Activated CD4-positive, CD25-positive, alpha-beta regulatory T cell (primary cell): ENCODE measurements around the gene PNMT.
"Not testable (repeated sequence)": the region's sequence is repeated elsewhere in the genome, so short reads cannot be mapped to it uniquely, and the experiment has no call there.

Experiments used
- DNase-seq, 4 experiments: peaks; one replicate each; lab custom pipeline; 2025; lab: John Stamatoyannopoulos, UW

PNMT gene

DNA sequence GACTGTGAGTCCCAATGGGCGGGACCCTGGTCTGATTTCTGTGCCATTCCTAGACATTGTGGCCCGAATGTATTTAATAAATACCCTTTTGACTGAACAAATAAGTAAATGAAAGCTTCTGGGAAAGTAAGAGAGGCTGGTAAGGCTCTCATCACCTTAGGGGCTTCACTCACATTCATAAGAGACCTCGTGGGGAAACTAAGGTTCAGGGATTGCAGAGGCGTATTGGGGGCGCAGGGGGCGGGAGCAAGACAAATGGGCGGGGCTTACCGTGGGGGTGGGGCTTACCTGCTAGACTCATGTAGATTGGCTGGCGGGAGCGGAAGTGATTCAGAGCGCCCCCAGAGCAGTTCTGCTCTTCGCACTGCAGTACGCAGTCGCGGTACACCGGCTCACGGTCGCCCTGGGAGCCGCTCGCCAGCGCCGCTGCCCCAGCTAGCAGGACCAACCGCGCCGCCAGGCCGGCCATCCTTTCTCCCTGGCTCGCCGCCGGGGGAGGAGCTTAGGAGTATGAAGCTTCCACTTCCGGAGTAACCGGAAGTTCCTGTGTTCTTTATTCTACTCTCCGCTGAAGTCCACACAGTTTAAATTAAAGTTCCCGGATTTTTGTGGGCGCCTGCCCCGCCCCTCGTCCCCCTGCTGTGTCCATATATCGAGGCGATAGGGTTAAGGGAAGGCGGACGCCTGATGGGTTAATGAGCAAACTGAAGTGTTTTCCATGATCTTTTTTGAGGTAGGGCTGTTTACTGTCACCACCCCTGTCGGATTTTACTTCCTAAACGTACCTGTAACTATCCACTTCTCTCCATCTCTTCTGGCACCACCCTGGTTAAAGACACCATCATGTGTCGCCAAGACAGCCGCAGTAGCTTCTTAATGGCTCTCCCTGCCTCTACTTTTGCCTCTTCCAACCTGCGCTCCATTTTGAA, 19.6 kb downstream of the PNMT start, which contains the start of gene PGAP3:
PGAP3 (minus strand) TSS at position 512 of the 929 bp plus-strand sequence; CDS start at position 469, 43 bp downstream.
- DNase-seq: peak; percentile 61 to 70 (median 66)

GRCh38 chr17:39688475-39688835, 20.2 kb downstream of the PNMT start:
- DNase-seq: no peak

DNA sequence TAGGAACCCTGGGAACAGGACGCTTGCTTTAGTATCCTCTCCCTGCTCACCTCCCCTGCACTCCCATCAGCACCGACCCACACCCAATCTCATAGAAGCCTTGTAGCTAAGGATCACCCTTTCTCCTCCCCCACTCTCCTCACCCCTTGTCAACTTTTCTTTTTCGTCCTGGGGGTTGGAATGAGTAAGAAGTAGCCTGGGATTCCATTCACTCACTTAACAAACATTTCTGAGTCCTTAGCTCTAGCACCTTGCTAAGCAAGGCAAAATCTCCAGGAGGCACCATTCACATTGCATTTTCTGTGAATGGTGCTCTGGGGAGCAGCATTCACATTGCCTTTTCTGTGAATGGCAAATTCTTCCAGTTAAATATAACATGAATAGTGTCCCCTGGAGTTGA, 20.7 kb downstream of the PNMT start:
- DNase-seq: no peak

GRCh38 chr17:39694593-39694992, 26.3 kb downstream of the PNMT start:
- DNase-seq: no peak

GRCh38 chr17:39695089-39695474, 26.8 kb downstream of the PNMT start:
- DNase-seq: no peak

DNA sequence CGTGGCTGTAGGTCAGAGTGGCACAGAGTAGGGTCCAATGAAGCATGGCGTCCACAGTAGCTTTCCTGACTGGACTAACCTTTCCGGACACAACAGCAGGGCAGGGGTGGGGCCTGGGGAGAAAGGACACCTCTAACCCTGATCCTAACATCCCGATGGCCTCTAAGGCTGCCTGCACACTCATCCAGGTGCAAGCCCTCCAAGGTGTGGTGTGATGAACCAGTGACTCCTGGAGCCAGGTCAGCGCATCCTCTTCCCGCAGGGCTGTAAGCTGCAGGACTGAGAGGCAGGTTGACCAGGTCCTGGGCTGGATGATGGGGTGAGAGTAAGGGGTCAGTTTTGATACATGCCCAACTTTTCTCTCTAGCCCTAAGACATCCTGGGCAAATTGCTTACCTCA, 28.5 kb downstream of the PNMT start:
- no peak for DNase-seq

DNA sequence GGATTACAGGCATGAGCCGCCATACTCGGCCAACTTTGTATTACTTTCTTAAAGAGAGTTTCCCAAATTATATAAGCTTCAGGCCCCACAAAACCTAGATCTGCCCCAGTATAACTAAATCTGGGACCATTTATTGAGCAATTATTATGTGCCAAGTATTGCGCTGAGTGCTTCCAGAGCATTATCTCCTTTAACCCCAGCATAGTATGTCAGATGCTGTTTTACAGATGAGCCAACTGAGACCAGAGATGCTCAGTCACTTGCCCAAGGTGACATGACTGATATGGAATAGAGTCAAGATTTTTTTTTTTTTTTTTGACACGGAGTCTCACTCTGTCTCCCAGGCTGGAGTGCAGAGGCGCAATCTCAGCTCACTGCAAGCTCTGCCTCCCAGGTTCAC, 29.7 kb downstream of the PNMT start:
- DNase-seq: no peak

DNA sequence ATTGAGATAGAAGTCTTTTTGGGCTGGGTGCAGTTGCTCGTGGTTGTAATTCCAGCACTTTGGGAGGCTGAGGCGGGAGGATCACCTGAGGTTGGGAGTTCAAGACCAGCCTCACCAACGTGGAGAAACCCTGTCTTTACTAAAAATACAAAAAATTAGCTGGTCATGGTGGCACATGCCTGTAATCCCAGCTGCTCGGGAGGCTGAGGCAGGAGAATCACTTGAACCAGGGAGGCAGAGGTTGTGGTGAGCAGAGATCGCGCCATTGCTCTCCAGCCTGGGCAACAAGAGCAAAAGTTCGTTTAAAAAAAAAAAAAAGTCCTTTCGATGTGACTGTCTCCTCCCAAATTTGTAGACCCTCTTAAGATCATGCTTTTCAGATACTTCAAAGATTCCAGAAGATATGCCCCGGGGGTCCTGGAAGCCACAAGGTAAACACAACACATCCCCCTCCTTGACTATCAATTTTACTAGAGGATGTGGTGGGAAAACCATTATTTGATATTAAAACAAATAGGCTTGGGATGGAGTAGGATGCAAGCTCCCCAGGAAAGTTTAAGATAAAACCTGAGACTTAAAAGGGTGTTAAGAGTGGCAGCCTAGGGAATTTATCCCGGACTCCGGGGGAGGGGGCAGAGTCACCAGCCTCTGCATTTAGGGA, 31.0 kb downstream of the PNMT start:
- not testable (repeated sequence) for DNase-seq

GRCh38 chr17:39699818-39700147, 31.5 kb downstream of the PNMT start, which contains the start of gene ERBB2:
TSS of gene ERBB2 (plus strand) at chr17:39700064. CDS start at chr17:39700239, 175 bp downstream.
- DNase-seq: no peak

GRCh38 chr17:39700148-39700987, 32.1 kb downstream of the PNMT start:
- DNase-seq: no peak

- no peak for DNase-seq
These were observed 32.9 kb downstream of the PNMT start for GRCh38 chr17:39701012-39701783.

GRCh38 chr17:39701784-39702422, 33.6 kb downstream of the PNMT start:
- DNase-seq: no peak

DNA sequence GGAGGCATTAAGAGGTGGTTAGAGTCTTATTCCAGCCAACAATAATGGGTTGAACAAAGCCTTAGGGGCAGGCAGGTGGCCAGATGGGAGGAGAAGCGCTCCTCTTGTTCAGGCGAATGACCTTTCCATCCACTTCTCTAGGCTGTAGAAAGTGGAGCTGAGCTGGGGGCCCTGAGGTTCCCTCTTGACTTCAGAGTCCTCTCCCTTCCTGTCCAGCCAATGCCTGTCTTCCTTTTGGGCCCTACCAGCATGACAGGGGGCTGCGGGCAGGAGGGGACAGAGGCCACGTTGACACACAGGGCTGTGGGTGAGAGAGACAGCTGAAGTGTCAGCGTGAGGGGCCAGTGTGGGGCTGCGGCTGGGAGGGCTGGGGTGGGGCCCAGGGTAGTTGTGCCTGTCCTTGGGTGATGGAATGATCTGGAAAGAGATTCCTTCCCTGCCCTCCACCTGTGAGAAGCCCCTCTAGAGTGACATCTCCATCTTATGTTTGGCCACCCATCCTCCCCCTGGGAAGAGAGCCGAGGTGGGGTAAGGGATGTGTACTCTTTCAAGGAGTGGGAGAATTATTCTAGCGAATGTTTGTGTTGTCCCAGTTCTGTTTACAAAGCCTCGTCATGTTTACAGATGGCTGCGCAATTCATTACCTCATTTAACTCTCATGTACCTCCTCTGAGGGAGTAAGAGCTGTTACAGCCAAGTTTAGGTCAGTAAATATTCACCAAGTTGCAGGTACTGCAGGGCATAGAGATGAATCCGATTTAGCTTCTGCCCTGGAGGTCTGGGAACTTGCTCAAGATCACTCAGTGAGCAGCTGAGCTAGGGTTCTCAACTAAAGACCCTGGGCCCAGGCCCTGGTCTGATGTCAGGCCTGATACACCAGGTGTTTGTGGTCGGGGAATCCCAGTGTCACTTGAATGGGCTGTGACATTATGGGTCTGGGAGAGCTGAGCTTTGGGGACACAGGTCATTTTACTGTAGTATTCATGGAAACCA, 34.9 kb downstream of the PNMT start:
- no peak for DNase-seq

- DNase-seq: no peak
These were observed 35.7 kb downstream of the PNMT start for GRCh38 chr17:39703913-39704312.

- DNase-seq: no peak
These were observed 36.7 kb downstream of the PNMT start for GRCh38 chr17:39704821-39705551.

GRCh38 chr17:39705786-39706348, 37.6 kb downstream of the PNMT start:
- DNase-seq: no peak

DNA sequence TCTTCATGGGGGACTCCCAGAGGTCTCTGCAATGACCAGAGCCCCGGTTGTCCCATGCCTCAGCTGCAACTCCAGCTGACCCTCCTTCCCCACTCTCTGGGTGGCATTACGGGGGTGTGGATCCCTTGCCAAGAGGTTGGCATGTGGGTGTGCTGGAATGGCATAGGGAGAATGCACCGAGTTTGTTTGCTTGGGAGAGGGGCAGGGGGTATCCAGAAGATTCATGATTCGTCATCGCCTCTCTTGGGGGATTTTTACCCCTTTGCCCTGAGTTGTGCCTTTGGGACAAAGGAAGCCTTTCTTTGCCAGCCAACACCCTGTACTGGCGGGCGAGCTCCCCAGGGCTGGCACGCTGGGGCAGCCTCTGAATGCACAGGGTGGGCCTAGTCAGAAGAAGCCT, 38.1 kb downstream of the PNMT start:
- no peak for DNase-seq

DNA sequence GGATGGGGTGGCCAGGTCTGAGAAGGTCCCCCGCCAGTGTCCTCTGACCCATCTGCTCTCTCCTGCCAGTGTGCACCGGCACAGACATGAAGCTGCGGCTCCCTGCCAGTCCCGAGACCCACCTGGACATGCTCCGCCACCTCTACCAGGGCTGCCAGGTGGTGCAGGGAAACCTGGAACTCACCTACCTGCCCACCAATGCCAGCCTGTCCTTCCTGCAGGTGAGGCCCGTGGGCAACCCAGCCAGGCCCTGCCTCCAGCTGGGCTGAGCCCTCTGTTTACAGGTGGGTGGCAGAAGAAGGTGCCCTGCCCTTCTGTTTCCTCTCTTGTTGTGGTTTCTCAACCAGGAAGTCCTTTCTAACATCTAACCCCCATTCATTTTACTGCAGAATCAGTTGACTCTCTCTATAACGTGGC, 38.7 kb downstream of the PNMT start:
- DNase-seq: no peak
